ENCODE data around the gene ADORA2B.
"Not testable (repeated sequence)": the region's sequence is repeated elsewhere in the genome, so short reads cannot be mapped to it uniquely, and the experiment has no call there.

The ADORA2B gene

DNA sequence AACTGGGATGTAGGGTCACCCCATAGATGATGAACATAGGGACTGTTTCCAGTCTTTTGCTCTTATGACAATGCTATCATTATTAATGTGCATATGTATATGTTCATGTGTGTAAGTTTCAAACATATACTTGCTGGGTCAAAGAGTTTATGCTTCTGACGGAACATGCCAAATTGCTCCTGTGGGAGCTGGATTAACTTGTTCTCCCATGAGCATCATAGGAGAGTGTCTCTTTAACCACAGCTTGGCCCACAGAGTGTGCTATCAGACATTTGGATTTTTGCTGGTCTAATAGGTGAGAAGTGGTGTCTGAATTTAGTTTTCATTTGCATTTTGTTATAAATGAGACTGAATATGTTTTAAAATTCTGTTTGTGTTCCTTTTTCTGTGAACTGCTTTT lies 22.3 kb upstream of the ADORA2B start:
- no peak for DNase-seq (ENCODE audit: low read depth in 2 of 2)

DNA sequence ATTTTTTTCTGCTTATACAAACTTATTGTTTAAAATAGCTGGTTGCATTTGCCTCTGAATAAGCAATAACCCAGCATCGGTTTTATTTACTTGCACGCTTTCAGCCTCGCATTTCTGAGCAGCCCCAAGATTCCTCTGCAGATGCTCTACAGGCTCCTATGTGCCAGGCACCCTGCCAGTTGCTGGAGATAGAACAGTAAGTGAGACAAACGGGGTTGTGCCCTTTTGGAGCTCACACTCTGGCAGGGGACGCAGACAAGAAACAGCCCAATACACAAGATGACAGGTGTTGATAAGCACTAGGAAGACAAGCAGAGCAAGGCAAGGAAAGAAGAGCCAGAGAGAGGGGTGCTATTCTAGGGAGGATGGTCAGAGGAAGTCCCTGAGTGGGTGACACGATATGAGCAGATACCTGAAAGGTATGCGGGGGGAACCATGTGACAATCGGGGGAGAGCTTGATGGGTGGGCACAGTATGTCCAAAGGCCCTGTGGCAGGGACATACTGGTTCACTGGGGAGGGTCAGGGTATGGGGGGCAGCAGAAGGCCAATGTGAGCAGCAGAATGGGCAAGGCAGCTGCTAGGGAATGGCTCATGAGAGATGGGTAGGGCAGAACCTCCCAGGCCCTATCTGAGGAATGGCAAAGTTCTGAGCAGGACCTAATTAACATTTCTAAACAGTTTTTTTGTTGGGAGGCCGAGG lies 18.7 kb upstream of the ADORA2B start:
- no peak for DNase-seq (ENCODE audit: low read depth in 2 of 2)

- DNase-seq (ENCODE audit: low read depth in 2 of 2), result no peak
These were observed 16.6 kb upstream of the ADORA2B start for GRCh38 chr17:15928286-15928785.

GRCh38 chr17:15929941-15930340 lies 15.0 kb upstream of the ADORA2B start:
- no peak for DNase-seq (ENCODE audit: low read depth in 2 of 2)

DNA sequence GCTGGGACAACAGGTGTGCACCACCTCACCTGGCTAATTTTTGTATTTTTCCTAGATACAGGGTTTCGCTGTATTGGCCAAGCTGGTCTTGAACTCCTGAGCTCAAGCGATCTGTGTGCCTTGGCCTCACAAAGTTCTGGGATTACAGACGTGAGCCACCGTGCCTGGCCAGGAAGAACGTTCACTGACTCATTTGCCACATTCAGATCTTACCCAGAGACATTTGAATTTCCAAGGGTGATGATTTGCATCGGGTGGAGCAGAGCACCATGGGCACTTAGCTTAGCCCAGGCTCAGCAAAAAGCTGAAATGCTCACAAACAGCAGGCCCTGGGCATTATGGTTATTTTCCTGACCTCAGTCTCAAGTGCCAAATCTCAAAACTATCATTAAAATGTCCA lies 14.5 kb upstream of the ADORA2B start:
- DNase-seq (ENCODE audit: low read depth in 2 of 2), result no peak

- no peak for DNase-seq (ENCODE audit: low read depth in 2 of 2)
These were observed 13.5 kb upstream of the ADORA2B start for GRCh38 chr17:15931394-15931793.

GRCh38 chr17:15934866-15935265 lies 10.1 kb upstream of the ADORA2B start:
- DNase-seq (ENCODE audit: low read depth in 2 of 2), result no peak

- DNase-seq (ENCODE audit: low read depth in 2 of 2), result no peak
These were observed 9.0 kb upstream of the ADORA2B start for GRCh38 chr17:15935891-15936290.

DNA sequence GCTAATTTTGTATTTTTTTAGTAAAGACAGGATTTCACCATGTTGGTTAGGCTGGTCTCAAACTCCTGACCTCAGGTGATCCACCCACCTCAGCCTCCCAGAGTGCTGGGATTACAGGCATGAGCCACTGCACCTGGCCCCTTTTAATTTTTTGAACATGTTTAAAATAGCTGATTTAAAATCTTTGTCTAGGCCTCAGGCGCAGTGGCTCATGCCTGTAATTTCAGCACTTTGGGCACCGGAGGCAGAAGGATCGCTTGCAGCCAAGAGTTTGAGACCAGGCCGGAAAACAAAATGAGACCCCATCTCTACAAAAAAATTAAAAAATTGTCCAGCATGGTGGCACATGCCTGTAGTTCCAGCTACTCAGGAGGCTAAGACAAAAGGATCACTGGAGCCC lies 8.4 kb upstream of the ADORA2B start:
- DNase-seq (ENCODE audit: low read depth in 2 of 2), result not testable (repeated sequence)

DNA sequence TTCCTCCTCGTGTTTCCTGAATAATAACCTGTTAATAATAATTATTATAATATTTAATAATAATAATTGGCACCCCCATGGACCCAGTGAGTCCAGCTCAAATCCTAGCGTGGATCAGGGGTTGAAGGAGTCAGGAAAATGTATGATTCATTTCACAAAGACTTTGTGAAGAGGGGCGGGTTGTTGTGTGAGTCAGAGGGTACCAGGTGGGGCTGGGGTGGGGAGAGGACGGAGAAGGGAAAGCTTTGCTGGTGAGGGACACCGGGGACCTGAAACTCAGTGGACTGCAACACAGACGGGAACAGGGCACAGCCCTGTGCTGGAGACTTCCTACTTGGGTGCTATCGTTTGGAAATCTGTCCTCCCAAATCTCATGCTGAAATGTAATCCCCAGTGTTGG lies 3.1 kb upstream of the ADORA2B start:
- DNase-seq (ENCODE audit: low read depth in 2 of 2), result no peak

- DNase-seq (ENCODE audit: low read depth in 2 of 2), result no peak
These were observed 2.6 kb upstream of the ADORA2B start for GRCh38 chr17:15942207-15942833.

- DNase-seq (ENCODE audit: low read depth in 2 of 2), result no peak
These were observed 765 bp upstream of the ADORA2B start for GRCh38 chr17:15943971-15944758.

- no peak for DNase-seq (ENCODE audit: low read depth in 2 of 2)
These were observed 729 bp downstream of the ADORA2B start for GRCh38 chr17:15945527-15946191.

- no peak for DNase-seq (ENCODE audit: low read depth in 2 of 2)
These were observed 1.7 kb downstream of the ADORA2B start for GRCh38 chr17:15946611-15947120.

DNA sequence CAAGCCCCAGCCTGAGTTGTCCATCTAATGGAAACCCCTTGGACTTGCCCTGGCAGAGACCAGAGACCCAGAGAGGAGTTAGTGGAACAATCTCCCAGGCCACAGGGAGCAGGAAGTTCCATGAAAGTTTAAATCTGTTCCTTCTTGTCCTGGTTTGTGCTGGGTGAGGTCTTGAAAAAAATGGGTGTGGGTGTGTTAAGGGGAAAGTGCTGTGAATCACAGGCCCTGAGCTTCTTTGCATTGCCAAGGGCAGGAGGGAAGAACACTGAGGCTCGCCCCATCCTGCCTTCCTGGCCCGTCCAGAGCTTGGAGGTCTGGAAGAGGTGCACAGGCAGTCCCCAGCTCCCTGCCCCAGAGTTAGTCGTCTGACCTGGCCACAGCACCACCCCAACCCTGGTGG lies 2.3 kb downstream of the ADORA2B start:
- no peak for DNase-seq (ENCODE audit: low read depth in 2 of 2)

DNA sequence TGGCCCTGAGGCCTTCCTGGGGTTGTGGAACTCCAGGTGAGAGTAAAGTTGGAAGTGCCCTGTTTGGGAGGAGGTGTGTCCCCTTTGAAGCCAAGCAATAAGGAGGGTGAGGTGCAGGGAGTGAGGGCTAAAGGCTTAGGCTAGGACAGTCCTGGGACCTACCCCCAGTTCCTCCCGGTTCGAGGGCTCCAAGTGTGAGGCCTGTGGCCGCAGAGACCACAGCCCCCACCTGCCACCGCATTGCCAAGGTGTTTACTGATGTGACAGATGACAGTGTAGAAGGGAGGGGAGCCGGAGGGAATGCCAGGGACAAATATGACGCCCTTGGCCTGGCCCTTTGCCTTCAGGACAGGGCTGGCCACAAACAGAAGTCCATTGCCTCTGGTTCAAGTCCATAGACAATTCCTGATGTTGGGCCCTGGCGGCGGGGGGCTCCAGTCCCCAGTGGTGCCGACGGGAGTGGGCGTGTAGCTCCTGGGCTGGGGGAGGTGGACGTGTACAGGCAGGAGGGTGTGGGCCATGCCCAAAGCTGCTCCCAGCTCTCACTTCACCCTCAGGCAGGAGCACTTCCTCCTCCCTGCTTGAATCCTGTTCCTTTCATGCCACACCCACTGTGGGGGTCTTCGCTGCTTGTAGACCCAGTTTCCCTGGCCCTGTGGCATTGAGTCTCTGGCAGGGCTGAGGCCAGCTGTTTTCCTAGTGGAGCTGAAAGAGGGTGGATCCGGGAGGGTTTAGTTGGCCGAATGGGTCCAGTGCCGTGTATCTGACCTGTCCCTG lies 3.2 kb downstream of the ADORA2B start:
- DNase-seq (ENCODE audit: low read depth in 2 of 2), result no peak

GRCh38 chr17:15951368-15952047 lies 6.6 kb downstream of the ADORA2B start:
- no peak for DNase-seq (ENCODE audit: low read depth in 2 of 2)

DNA sequence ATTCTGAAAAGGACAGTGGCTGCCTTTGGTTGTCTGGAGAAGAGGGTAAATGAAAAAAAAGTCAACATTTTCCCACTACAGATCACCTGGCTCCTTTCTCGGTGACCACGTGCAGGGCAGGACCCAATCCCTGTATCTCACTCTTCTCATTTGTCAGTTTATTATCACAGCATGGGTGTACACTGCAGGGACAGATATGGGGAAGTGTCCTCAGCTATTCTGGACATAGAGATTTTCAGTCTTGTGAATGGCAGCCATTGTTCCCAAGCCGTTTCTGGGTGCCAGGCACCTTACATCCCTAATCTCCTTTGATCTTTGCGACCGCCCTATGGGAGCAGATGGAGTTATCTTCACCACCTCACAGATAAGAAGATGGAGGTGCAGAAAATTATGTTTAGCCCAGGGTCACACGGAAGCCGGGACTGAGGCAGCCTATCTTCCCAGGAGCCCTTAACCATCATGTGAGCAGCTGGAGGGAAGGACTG lies 7.2 kb downstream of the ADORA2B start:
- DNase-seq (ENCODE audit: low read depth in 2 of 2), result no peak

DNA sequence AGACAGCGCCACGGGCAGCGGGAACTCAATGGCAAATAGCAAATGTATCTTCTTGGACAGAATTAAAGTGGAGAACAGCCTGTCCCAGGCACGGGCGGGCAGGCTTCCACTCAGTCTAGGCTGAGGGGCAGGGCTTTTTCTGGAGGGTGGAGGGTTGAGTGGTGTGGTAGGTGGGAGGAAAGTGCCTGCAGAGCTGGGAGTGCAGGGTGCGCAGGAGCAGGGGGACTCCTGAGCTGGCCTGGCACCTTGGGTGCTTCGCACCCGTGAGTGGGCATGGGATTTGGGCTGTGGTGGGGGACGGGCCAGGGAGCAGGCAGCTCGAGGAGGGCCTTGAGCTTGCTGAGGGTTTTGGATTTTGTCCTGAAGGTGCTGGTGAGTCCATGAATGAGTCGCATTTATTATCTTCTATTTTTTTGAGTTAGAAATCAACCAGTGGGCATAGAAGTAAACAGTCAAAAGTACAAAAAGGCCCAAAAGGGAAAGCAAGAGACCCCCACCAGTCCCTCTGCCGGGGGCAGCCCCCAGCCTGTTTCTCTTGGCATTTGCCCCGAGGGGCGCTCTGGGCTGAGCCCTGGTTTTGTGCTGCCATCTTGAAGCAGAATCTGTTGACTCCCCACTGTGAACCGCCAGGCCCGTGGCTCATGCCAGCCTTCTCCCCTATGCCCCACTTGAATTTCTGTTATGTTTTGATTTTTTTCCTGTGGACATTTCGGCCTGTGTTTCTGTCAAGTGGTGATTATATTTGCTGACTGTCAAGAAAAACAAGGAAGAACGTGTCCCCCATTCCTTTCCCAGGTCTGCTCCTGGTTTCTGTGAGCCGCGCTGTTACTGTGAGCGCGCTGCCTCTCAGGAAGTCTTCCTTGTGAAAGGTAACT lies 8.2 kb downstream of the ADORA2B start:
- no peak for DNase-seq (ENCODE audit: low read depth in 2 of 2)
